ENCODE results near the gene APPBP2.
"Not testable (repeated sequence)": the region's sequence is repeated elsewhere in the genome, so short reads cannot be mapped to it uniquely, and the experiment has no call there.

DNA sequence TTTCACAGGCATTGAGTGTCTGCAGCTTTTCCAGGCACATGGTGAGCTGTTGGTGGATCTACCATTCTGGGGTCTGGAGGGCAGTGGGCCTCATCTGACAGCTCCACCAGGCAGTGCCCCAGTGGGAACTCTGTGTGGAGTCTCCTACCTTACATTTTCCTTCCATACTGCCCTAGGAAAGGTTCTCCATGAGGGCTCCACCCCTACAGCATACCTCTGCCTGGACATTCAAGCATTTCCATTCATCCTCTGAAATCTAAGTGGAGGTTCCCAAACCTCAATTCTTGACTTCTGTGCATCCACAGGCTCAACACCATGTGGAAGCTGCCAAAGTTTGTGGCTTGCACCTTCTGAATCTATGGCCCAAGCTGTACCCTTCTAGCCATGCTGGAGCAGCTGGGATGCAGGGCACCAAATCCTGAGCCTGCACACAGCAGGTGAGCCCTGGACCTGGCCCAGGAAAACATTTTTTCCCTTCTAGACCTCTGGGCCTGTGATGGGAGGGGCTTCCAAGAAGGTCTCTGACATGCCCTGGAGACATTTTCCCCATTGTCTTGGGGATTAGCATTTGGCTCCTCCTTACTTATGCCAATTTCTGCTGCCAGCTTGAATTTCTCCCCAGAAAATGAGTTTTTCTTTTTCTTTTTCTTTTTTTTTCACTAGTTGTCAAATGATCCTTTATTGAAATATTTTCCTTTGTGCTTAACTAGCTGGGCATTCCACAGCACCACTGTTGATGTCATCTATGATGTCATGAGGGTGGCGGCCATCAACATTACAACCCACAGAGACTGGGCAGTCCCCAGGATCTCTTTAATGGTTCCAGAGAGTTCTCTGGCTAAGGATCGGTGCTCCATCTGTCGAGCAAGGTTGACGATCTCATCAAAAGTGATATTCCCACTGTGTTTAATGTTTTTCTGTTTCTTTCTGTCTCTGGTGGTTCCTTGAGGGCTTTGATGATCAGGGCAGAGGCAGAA lies 92.7 kb downstream of the APPBP2 start:
- not testable (repeated sequence) for TF ChIP-seq EZH2 (IDR thresholded peaks at IDR 0.05; ENCODE audit: borderline replicate concordance, low read depth, low read length, severe bottlenecking); POLR2A (IDR thresholded peaks at IDR 0.05; ENCODE audit: low read depth, low read length)
- TF ChIP-seq, protein P1, sequence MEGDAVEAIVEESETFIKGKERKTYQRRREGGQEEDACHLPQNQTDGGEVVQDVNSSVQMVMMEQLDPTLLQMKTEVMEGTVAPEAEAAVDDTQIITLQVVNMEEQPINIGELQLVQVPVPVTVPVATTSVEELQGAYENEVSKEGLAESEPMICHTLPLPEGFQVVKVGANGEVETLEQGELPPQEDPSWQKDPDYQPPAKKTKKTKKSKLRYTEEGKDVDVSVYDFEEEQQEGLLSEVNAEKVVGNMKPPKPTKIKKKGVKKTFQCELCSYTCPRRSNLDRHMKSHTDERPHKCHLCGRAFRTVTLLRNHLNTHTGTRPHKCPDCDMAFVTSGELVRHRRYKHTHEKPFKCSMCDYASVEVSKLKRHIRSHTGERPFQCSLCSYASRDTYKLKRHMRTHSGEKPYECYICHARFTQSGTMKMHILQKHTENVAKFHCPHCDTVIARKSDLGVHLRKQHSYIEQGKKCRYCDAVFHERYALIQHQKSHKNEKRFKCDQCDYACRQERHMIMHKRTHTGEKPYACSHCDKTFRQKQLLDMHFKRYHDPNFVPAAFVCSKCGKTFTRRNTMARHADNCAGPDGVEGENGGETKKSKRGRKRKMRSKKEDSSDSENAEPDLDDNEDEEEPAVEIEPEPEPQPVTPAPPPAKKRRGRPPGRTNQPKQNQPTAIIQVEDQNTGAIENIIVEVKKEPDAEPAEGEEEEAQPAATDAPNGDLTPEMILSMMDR (IDR thresholded peaks at IDR 0.05; ENCODE audit: extremely low read depth in 1 of 2, insufficient read depth in 1 of 2, low read depth in 1 of 2, low read length in 2 of 2) = not testable (repeated sequence)
